CD4-positive, alpha-beta T cell treated with Interleukin-2 at 100 ng/mL for 4 hours (primary cell): ENCODE data around the gene RASA4B.
"Not testable (repeated sequence)": the region's sequence is repeated elsewhere in the genome, so short reads cannot be mapped to it uniquely, and the experiment has no call there.

Source experiments
- DNase-seq: peaks from one replicate; pipeline ENCODE4 v3.0.0-alpha.2; 2020; ENCODE audit warnings: low spot score

The RASA4B gene

DNA sequence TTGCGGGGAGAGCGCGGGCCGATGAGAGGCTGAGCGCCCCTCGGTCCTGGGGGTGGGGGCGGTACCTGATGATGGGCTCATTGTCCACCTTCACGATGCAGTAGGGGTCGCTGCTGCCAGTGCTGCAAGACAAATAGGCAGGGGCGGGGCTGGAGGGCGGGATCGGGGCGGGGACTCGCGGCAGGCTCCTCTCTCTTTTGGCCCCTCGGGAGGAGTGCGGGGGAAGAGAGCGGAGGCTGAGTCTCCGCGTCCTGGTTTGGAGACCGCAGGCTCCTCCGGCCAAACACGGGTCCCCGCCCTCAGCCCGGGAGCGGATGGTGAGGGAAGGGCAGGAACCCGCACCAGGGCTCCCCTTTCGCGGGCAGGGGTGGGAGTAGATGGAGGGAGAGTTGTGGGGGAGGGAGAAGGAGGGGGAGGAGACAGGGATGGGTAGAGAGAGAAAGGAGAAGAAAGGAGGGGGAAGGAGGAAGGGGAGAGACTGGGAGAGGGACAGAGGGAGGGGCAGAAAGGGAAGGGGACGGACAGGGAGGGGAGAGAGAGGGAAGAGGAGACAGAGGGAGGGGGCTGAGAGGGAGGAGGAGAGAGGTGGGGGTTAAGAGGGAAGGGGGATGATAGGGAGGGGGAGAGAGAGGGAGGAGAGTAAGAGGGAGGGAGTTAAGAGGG is 5.6 kb downstream of the RASA4B start:
- DNase-seq: not testable (repeated sequence)

DNA sequence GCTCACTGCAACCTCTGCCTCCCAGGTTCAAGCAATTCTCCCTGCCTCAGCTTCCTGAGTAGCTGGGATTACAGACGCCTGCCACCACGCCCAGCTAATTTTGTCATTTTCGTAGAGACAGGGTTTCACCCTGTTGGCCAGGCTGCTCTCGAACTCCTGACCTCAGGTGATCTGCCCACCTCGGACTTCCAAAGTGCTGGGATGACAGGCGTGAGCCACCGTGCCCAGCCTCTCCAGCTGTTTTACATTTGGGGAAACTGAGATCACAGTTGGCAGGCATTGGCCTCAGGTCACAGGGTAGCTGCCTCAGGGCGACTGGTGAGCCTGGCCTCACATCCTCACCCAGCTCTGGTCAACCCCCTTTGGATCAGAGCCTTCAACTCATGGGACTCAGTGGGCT is 7.0 kb downstream of the RASA4B start:
- DNase-seq: not testable (repeated sequence)

DNA sequence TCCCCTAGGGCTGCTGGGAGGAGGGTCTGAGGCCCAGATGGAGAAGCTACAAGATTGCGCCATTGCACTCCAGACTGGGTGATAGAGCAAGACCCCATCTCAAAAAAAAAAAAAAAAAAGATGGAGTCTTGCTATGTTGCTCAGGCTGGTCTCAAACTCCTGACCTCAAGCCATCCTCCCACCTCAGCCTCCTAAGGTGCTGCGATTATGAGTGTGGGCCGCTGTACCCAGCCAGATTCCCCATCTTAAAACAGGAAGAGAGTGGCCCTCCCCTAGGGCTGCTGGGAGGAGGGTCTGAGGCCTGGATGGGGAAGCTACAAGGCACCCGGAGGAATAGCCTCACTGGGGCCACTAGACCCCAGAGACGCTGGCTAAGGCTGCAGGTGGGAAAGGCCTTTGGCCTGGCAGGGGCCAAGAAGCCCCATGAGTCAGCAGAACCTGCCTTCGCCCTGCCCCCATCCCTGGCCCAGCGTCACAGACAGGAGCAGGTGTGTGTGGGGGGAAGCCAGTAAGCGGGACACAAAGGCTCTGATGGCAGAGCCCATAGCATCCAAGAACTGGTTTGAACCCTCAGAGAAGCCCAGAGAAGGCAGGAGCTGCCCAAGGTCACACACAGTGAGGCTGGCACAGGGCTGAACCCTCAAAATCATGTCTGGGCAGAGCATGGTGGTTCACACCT is 10.0 kb downstream of the RASA4B start:
- not testable (repeated sequence) for DNase-seq

DNA sequence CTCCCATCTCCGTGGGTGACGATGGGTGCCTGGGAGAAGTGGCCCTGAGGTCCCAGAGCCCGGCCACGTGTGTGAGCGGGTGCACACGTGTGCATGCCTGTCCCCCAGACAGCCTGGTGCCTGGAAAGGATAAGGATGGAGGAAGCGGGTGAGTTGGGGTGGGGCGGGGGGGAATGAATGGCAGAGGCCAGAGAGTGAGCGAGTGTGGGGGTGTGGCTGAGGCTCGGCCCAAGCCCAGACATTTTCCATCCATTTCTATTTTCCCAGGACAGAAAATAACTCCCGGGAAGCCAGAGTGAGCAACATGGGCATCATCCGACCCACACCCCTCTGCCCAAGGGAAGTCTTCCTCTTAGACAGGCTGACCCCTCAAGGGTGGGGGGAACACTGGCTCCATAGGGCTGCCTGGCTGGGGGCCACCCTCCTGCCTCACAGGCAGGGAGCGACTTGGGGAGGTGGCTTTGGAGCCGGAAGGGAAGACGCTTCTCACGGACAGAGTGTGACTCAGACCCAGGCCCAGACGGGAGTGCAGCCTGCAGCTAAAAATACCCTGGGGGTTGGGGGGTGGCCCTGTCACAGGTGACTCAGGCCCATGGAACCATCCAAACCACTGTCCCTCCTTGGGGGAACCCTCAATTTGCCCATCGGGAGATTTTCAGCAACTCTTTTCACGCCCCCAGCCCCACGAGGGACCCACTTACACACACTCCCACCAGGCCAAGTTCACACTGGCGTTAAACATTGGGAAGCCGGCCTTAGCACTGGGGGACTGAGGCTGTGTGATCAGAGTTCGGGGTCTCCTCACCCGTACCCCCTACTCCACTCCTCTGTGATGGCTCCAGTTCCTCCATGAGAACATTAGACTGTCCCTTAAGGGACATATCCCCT is 12.0 kb downstream of the RASA4B start:
- not testable (repeated sequence) for DNase-seq

DNA sequence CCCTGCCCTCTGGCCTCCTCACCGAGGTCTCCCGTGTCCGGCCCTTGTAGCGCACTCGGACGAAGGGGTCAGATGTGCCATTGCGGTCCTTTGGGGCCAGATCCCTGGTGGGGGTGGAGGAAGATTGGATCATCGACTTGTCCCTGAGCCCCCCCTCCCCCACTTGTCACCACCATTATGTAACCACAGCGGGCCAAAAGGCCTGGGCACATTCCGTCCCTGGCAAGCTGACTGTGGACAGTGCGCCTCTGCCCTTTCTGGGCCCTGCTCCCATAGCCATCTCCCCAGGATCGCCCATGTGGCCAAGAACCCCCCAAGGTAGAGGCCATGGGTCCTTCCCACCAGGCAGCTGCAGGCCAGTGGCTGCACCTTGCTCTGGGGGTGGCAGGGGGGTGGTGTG is 14.4 kb downstream of the RASA4B start:
- DNase-seq: not testable (repeated sequence)

DNA sequence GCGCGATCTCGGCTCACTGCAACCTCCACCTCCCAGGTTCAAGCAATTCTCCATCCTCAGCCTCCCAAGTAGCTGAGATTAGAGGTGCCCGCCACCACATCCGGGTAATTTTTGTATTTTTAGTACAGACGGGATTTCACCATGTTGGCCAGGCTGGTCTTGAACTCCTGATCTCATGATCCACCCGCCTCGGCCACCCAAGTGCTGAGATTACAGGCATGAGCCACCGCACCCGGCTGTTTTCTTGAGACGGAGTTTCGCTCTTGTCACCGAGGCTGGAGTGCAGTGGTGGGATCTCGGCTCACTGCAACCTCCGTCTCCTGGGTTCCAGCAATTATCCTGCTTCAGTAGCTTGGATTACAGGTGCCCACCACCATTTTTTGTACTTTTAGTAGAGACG is 19.3 kb downstream of the RASA4B start:
- DNase-seq: not testable (repeated sequence)

DNA sequence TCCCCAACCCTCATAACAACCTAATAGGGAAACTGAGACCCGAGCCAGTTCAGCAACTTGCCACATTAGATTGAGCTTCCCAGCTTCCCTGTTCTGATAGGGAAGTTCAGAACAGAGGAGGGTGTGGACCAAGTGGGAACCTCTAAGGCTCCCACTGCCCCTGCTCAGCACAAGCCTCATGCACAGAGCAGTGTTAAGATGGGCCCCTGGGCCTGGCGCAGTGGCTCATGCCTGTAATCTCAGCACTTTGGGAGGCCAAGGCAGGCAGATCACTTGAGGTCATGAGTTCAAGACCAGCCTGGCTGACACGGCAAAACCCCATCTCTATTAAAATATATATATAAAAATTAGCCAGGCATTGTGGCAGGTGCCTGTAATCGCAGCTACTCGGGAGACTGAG is 20.3 kb downstream of the RASA4B start:
- DNase-seq: not testable (repeated sequence)

DNA sequence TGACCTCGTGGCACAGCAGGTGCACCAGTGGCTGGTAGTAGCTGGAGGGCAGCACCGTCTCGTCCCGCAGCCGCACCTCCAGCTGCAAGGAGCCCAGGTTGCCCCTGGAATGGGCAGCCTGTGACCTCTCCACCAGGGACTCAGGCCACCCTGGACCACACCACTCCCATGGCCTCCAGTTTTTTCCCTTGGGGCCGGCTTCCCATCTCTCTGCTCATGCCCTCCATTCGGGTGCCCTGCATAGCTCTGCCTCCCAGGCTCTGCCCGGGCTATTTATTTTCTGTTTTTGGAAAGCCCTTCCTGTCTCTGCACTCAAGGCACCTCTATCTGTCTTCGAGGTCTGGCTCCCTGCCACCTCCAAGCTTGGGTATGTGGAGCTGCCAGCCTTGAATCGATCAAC is 20.7 kb downstream of the RASA4B start:
- not testable (repeated sequence) for DNase-seq

DNA sequence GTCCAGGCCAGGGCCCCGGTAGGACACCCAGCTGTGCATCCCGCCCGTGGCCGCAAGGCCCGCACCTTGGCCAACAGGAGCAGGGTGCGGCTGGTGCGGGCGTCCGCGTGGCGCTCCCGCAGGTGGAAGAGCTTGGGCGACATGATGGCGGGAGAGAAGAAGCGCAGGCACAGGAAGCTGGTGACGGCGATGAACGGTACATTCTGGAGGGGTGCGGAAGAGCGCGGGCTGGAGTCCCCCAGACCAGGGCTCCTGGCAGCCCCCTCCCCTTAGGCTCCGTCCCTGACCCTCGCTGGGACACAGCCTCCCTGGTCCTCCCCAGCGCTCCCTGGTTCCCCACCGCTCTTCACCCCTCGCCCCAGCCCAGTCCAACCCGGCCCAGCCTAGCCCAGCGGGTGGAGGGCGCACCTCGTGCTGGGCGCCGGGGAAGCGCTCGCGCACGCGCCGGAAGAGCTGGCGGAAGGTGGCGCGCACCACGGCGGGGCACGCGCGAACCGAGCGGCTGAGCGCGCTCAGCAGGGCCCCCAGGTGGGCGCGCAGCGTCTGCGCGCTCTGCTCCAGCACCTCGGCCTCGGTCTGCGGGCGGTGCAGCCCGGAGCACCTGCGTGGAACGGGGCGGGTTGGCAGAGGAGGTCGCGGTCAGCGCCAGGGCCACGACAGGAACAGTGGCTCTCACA is 23.0 kb downstream of the RASA4B start:
- not testable (repeated sequence) for DNase-seq

DNA sequence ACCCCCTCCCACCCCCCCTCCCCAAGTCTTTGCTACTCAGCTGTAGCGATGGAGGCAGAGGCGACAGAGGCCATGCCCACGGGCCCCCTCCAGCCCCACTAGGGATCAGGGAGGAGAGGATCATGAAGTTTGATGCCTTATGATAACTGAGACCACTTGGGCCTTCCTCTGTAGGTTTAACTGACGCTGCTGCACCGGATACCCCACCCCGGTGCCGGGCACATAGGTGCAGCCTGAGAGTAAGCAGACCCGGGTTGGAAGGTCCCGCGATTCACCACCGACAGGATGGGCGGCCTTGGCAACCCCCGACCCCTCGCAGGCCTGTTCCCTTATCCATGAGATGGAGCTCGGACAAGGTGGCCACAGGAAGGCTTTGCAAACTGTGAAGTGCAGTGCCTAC is 23.6 kb downstream of the RASA4B start:
- peak; percentile 39 for DNase-seq

DNA sequence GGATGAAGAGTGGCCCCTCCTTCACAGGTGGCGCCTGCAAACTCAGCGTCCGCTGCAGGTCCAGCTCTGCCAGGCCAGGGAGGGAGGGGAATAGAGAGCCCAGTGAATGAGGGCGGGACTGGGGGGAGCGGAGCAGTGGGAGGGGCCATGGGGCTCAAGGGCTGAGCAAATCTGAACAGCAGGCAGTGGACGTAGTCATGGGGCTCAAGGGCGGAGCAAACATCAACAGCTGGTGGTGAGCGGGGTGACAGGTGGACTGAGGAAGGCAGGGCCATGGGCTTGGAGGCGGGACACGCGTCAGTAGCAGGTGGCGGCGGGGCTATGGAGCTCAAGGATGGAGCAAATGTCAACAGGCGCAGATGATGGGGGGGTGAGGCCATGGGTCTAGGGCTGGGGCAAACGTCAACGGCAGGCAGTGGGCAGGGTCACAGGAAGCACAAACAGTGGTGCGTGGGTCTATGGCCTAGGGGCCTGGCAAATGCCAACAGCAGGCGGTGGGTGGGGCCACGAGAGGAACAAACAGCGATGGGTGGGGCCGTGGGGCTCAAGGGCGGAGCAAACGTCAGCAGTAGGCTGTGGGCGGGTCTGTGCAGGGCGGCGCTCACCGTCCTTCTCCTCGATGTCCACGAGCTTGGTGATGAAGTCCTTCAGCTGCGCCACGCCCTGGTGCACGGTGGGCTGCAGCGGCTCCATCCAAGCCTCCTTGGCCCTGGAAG is 24.2 kb downstream of the RASA4B start:
- not testable (repeated sequence) for DNase-seq

DNA sequence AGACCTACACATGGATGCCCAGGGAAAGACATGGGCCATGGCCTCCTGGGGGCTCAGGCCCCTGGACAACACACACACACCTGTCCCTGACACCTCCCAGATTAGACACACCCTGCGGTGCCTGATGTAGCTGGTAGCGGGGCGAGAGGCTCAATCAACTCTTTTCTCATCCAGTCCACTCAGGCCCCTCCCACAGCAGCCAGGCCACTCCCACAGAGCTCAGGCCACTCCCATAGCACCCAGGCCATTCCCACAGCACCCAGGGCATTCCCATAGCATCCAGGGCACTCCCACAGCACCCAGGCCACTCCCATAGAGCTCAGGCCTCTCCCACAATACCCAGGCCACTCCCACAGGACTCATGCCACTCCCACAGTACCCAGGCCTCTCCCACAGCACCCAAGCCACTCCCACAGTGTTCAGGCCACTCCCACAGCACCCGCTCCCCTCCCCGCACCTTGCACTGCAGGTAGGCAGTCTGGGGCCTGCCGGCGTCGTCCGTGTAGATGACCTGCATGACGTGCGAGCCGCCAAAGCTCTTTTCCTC is 27.0 kb downstream of the RASA4B start:
- not testable (repeated sequence) for DNase-seq

DNA sequence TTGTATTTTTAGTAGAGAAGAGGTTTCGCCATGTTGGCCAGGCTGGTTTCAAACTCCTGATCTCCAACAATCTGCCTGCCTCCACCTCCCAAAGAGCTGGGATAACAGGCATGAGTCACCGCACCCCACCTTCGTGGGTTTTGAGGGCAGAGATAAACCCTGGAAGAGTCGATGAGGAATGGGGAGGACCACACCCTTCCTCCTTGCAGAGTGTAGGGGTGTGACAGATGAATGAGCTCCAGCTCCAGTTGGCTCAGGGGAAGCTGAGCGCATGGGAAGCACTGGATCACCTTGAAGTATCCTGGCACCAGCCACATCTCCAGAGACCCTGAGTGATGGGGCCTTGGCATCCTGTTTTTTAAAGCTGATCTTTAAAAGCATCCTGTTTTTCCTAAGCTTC is 33.3 kb downstream of the RASA4B start:
- DNase-seq: not testable (repeated sequence)

DNA sequence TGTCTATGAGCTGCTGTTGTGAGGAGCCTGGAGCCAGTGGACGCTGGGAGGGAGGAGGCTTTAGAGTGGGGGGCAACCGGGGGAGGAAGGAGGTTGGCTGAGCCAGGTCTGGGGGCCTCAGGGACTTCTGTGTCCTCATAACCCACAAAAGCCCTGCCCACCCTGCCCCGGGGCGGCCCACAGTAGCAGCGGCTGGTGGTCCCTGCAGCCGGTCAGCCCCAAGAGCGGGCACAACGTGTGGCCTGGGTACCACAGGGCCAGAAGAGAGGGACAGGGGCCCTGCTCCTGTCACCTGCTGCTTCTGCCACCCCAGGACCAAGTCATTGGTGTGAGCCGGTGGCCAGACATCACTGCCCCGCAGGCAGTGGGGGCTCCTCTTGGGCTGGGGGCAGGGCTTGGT is 35.6 kb downstream of the RASA4B start:
- DNase-seq: not testable (repeated sequence)

DNA sequence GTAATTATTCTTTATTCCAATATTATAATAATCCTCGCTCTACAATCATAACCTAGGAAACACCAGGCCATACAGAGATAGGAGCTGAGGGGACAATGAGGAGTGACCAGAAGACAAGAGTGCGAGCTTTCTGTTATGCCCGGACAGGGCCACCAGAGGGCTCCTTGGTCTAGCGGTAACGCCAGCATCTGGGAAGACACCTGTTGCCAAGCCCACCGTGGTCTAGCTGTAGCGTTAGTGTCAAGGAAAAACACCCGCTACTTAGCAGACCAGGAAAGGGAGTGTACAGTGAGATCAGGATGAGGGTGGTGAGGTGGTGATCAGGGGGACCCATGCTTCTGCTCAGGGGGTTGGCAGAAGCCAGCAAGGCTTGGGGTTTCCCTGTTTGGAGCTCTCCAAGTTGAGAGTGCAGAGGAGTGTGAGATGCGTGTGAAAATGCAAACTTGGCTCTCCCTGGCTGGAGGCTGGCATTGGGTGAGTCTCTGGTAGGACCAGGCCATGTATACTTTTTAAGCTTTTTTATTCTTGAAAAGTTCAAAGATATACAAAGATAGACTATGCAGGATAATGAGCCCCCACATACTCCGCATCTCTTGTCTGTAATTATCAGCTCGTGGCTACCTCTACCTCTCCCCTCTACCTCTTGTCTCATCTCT is 37.5 kb downstream of the RASA4B start:
- DNase-seq: peak; percentile 41

DNA sequence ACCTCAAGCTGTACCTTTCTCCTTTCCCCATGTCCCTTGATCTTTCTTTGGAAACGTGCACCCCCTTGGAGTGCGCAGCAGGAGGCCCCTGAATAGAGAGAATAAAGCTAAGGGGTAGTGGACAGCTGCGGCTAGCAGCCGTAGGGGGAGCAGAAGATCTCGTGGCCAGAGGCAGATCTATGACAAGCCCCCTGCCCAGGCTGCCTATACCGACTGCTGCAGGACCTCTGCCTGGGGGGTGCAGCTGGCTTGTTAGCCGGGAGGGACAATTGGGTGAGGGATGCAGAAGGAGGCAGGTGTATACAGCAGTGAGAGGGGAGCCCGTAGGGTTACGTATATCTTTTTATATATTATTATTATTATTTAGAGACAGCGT is 38.4 kb downstream of the RASA4B start:
- not testable (repeated sequence) for DNase-seq

DNA sequence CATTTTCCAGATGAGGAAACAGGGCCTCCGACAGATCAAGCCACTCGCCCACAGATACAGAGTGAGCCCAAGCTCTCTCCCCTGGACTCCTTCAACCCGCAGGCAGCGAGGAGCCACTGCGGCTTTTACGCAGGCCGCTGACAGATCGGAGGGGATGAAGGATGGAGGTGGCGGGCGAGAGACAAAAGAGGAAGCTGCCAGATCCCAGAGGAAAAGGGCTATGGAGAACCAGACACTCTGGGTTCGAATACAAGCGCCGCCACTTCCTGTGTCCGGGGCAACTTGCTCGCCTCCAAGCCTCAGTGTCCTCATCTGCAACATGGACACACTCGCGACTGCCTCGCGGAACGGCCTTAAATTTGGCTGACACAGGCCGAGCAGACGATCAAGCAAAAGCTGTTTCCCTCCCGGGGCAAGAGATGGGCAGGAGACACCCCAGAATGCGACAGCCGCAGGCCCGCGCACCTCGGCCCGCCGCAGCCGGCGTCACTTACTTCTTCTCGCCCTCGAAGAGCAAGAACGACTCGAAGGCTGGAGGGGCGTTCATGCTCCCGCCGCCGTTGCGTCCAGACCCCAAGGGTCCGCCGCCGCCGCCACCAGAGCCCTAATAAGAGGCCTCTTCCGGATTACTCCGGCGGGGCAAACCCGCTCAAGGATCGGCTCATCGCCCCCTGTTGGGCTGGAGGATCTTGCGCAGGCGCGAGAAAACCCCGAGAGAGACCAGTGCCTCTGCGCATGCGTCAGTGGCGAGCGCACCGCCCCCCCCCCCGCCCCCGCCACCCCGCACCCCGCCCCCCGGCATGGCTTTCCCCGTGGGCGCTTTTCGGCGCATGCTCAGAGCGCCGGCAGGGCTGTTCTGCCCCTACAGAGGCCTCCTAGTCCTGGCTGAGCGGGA is 39.0 kb downstream of the RASA4B start, which contains the start of gene POLR2J:
Gene POLR2J (minus strand): TSS at position 609 of the 895 bp plus-strand sequence. CDS start 62 bp downstream, at position 547.
- DNase-seq: peak; percentile 96

DNA sequence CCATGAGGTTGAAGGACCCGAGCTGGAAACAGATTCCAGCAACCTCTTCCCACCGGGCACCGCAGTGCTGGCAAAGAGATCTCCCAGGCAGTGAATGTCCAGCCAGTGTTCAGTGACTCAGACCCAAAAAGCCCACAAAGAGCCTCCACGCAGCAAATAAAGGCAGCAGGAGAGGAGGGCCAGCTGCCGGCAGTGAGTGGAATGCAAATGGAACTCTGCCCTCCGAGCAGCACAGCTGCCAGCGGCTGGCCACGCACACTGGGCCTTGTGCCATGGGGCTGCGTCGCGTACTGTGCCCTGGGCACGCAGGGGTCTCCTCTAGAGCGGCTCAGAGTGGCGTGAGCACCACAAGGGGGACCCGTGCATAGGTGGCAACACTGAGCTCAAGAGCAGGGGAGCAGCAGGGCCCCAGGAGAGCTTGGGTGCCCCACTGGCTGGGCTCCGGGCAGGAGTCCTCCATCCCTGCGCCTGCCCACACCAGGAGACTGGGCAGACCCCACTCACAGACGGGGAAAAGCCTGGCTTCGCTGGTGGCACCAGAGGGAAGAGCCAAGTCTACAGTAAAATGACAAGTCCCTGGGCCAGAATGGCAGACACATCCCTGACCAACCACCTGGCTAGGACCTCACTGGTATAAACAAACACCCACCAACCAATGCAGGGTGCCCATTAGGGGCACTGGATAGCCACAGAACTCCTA is 42.7 kb downstream of the RASA4B start:
- not testable (repeated sequence) for DNase-seq

DNA sequence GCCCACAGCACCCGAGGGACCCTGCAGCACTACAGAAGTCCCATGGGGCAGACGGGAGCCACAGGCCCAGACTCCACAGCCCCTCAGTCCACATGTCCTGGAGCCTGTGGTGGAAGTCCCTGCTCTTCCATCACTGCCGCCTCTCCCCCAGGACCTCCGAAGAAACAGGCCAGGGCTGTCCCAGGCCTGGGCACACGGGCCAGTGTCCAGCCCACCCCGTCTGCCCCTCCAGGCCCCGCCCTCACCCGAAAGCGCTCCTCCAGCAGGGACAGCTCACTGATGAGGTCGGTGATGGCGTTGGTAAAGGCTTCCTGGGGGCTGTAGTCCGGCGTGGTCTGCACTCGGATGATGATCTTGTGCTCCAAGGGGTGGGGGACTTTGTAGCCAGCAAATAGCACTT is 43.5 kb downstream of the RASA4B start:
- DNase-seq: not testable (repeated sequence)
